GM21381 (cell line): ENCODE data around the gene KRTAP26-1.

Experiments used
- ATAC-seq: cut with Tn5 transposase; IDR thresholded peaks from one replicate; pipeline ENCODE4 v1.9.1; 2021; ENCODE audit warnings: mild to moderate bottlenecking, moderate library complexity; ENCODE audit not compliant: unreplicated experiment

KRTAP26-1 gene, protein sequence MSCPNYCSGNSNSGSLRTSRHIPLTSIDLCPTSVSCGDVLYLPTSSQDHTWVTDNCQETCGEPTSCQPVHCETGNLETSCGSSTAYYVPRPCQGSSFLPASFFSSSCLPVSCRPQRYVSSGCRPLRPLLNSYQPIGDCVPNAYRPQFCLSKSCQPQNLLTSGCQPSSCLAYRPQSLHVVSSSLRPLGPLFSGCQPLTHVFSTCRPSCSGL

DNA sequence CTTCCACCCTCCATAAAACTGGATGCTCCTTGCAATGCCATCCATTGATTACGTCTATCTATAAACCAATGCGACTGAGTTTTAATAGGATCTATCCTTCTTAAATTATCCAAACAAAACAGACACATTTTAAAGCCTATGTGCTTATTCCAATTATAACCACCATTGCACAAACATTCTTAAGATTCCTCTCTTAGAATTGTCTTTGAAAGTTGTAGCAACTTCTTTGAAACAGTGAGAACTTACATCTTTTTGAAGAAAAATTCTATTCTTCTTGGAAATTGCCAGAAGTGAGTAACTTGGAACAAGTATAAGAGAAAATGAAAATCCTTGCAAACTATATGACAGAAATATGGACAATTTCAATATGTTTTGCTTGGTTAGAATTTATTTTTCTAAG lies at the start of gene KRTAP26-1:
Gene KRTAP26-1 (minus strand): TSS at position 101 of the 400 bp plus-strand sequence. CDS start 280 bp downstream, outside the sequence.
- ATAC-seq: no peak

DNA sequence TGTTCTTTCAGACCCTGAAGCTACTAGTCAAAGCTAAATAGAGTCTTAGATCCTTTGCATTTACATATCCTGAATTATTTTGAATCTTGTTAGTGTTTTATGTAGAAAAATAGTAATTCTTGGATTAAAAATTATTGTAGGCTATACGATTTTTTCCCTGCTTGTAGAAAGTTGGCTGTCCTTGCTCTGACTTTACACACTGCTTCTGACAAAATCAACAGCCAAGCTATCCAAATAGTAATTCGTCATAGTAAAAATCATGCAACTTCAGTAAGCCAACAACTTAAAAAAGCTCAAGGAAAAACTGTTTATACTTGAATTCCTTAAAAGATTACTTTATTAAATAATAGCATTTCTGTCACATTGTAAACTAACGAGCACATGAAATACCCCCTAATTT lies 35.8 kb upstream of the KRTAP26-1 start:
- no peak for ATAC-seq

DNA sequence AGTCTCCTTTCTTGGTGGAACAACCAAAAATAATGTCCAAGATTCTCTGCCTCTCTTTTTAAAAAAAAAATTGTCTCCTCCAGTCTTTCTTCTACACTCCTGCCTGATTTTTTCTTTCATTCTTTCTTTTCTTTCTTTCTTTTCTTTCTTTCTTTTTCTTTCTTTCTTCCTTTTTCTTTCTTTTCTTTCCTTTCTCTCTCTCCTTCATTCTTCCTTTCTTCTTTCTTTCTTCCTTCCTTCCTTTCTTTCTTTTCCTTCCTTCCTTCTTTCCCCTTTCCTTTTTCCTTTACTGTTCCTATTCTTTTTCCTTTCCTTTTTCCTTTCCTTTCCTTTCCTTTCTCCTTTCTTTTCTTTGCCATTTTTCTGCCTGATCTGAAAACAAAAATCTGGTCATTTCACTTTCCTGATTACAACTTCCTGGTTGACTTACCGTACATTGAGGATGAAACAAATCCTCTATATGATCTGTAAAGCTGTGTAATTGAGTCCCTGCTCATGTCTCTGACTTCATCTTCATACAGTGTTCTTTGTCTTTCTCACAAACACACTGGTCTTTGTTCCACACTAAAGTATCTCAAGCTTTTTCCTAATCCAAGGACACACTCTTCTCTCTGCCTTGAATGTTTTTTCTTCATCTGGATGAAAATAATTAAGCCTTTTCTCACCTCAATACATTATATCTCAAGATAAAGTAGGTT lies 34.3 kb upstream of the KRTAP26-1 start:
- no peak for ATAC-seq

DNA sequence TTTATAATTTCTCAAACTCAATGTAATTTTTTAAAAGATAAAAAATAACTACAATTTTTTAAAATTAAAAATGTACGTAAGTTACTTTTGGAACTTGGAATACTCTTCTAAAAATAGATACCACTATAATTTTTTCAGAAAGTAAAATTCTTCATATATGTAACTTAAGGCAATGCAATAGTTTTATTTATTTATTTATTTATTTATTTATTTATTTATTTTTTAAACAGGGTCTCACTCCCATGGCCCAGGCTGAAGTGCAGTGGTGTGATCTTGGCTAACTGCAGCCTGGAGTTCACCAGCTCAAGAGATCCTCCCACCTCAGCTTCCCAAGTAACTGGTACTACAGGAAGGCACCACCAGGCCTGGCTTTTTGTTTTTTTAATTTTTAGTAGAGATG lies 31.4 kb upstream of the KRTAP26-1 start:
- no peak for ATAC-seq

DNA sequence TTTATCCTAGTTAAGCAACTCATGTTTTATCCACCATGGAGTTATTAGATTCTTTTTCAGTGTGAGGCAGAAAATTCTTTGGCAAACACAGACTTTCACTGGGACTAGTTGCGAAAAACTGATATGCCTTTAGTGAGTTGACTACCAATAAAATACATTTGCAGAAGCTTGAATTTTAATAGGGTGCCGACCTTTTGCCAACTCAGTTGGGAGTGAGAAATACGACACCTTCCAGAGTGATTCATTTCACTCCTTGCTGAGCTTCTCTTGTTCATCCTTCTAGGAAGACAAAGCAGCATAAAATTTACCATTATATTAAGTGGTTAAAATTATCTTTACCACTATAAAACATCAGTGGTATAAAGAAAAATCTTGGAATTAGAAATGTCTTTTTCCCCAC lies 29.5 kb upstream of the KRTAP26-1 start:
- ATAC-seq: no peak

DNA sequence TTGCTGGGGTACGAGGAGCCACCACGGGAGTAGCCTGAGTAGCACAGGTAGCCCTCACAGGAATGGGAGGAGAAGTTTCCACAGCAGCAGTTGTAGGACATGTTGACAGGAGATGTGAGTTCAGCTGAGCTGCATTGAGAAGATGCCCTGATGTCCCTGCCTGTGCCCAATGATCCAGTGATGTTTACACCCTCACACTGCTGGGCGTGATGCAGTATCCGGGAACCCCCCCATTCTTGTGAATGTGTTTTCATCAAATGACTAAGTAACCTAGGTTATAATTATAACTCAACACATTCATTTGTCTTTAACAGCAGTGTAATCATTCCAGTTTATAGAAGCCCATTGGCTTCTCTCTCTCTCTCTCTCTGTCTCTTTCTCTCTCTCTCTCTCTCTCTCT lies 28.4 kb upstream of the KRTAP26-1 start, which contains the start of gene KRTAP23-1:
Gene KRTAP23-1 (minus strand): TSS at position 101 of the 400 bp plus-strand sequence. CDS start 0 bp downstream, at position 101.
- no peak for ATAC-seq

DNA sequence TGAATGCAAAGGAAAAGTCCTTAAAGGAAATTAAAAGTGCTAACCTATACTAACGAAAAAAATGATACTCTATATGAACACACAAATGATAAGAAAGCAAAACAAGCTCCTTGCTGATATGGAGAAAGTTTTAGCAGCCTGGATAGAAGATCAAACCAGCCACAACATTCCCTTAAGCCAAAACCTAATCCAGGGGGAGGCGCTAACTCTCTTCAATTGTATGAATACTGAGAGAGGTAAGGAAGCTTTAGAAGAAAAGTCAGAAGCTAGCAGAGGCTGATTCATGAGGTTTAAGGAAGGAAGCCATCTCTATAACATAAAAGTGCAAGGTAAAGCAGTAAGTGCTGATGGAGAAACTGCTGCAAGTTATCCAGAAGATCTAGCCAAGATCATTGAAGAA lies 24.9 kb upstream of the KRTAP26-1 start:
- ATAC-seq: no peak

DNA sequence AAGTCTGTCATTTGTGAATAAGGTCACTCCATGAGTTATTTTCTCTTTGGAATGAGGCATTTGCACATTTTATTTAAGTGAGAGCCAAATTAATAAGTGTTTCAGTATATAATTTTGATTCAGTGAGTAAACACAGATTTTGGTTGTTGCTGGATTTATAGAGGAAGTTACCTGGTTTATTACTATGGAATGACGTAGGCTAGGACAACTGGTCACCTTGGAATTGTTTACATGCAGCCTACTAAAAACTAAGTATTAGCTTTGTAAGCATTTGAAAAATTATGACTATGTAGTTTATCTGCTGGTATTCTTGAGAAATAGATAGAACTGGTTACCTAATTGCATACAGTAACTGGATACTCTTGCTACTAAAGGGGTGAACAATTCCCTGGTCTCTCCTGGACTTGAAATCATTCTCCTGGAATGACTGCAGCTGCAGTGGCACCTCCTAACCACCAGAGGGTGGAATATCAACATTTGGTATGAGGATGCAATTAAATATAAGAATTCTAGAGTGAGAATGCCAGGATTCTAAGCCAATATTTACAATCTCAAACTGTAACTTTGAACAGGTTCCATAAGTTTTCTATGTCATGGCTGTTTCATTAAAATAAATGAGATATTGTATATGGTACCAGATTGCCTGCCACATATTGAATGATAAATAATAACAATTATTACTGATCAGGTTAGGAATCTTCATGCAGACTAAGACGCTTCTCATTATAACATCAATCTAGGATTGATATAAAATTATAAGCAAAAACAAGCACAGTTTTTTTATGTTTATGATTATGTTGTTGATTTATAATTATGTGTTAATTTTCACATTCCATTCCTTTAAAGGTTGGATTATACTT lies 20.8 kb upstream of the KRTAP26-1 start:
- ATAC-seq: no peak

DNA sequence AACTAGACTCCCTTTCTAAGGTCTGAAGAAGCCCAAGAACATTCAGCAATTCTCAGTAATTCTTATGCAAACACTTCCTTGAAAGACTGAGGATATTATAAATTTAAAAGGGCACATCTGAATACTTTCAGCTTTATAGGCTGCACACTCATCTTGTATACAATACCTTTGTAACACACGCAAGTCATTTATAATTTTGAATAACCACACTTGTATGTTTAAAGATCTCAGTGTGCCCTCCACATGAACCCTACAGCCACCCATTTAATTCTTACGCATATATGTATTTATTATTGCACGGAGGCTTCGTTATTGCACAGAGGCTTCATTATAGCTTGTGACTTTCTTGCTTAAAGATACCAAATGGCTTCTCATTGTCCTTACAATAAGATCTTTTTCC lies 18.6 kb upstream of the KRTAP26-1 start:
- ATAC-seq: no peak

DNA sequence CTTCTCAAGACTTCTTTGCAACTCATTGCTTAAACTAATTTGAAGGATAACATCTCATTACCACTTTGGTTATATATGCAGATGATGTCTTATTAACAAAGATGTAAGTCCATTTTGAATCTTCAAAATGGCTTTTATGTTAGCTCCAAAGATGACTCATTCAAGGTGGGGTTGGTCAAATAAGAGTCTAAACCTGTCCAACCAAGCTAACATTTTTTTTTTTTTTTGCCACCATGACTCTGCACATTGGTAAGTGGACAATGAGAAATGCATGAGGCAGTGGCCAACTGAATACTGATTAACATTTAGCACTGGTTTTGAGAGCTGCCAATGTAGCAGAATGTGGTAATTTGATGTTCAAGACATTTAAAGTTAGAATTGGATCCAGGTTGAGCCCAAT lies 17.7 kb upstream of the KRTAP26-1 start:
- ATAC-seq: no peak

DNA sequence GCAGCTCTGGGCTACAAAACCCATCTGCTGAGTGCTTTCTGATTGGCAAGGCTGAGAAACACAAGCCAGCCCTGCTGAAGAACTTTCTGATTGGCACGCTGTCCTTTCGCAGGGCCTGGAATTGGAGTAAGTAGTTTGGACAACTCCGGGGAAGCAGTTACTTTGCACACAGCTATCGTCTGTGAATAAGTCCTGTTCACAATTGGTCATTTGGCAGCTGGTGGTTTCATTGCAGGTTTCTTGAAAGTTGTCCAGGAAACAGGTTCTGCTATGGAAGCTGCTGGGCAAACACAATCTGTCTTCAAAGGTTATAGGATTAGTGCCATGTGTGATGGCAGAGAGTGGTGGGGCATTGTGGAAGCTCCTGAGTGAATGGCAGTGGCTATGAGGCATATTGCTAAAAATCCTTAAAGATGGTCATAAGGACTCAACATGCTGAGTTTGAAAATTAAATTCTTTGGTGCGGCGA lies 17.2 kb upstream of the KRTAP26-1 start, which contains the start of gene KRTAP27-1:
Gene KRTAP27-1 (minus strand): TSS at position 419 of the 469 bp plus-strand sequence. CDS start 26 bp downstream, at position 393.
- ATAC-seq: no peak

DNA sequence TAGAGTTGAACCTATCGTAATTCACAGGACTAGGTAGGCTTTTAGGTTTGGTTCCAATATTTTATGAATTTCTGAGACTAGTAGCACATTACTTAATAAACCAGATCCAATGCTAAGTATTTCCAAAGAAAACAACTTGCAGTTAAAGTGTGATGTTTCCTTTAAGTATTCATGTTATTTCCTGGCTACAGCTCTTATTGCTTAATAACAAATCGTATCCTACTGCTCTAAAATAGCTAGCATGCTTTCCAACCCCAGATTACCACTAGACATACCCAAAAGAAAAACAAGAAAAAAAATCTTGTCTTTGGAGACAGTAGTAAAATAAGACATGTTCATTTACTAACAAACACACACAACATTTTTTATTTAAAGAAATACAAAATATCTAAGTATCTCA lies 16.5 kb upstream of the KRTAP26-1 start:
- ATAC-seq: no peak

DNA sequence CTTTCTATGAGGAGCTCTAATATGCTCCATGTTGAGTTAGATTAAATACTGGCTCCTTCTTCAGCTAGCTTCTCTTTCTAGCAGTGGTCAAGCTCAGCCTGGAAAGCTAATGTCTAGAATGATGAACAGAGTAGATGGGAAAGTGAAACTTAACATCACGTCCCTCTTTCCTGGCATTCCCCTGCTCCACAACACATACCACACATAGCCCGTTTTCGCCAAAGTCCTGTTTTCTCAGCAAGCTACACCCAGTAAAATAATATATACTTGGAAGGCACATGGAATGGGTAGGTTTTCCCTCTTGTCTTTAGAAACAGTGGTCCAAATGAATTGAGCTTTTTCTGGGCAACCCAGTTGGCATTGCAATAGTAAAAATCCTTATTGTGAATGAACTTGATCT lies 13.6 kb upstream of the KRTAP26-1 start:
- ATAC-seq: no peak

DNA sequence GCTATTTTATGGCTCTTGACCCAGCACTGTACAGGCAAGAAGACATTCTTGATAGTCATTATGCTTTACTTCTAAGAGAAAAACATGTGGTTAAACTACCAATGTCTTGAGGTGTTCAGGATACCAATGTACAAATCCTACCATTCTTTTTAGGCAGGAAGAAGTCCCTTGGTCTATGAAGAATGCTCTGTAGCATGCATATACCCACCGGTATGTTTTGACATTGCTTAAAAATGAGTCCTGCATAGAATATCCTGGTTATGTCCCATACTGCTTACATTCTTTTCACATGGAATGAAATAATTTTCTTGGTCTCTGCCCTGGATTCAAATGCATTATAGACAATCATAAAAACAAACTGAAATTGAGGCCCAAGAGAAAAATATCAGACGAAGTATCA lies 12.6 kb upstream of the KRTAP26-1 start:
- no peak for ATAC-seq

DNA sequence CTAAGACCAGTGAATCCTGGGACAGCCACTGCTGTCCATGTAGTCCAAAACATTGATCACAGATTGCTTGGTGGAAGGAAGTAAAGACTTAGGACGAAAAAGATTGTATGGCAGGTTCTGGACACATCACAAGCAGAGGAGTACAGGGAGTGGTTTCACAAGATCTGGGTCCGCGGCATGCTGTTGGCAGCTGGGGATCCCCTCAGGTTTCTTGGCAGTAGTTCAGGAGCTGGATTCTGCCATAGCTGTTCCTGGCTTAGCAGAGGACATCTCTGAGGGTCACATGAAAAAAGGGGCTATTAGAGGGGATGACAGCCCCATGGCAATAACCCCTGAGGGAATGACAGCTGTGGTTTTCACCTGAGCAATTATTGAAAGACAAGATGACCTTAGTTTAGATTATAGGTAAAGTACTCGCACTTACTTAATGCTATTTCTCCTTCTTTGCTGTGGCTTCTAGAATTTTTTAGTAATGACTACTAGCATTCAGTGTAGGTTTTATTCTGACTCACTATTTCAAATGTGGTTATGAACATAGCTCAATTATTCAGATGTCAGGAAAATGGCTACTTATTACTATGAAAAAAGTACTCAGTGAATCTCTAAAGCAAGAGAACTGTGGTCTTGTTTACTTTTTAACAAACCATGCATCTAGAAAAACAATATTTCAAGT lies 9.2 kb upstream of the KRTAP26-1 start:
- ATAC-seq: no peak

DNA sequence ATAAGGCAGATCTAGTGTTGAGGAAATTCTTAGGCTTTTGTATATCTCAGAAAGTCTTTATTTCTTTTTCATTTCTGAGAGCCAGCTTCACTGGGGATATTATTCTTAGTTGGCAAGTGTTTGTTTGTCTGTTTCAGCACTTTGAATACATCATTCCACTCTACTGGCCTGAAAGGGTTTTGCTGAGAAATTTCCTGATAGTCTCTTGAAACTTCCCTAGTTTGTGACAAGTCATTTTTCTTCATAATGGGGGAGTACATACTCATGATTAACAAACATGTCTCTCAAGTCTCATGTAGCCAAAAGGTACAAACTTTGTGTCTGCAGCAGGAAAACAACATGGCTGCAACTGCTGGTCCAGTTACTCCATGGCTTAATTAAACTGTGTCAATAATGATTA lies 6.3 kb upstream of the KRTAP26-1 start:
- no peak for ATAC-seq

DNA sequence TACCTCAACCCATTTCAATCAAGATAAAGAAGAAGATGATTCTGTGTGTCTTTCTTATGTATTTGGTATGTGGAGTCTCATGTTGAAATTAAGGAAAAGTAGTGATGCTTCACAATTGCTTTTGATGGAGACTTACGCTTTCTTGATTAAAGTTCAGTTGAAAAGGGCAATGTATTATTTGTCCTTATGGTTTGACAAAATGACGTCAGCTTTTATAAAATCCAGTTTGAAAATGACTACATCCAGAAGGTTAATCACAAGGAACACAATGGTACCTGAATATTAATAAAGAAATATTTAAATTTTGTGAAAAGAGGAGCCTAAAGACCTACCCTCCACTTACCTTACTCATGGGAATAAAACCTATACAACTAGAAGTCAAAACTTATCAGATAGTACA lies 4.4 kb downstream of the KRTAP26-1 start:
- no peak for ATAC-seq

DNA sequence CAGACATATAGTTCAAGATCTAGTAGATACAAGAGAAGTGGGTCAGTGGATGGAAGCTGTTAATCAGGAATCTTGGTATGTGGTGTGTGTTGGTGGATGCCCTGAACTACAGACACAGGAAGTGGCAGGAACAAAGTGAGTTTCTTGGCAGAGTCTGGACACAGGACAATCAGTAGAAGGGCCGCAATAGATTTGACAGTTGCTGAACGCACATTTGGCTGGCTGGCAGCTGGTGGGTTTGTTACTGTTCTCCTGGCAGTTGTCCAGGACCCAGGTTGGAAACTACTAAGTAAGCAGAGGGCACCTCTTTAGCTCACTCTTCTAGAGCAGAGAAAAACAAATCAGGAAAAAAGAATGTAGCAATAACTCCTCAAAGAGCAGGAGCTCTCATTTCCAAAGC lies 13.2 kb downstream of the KRTAP26-1 start:
- ATAC-seq: no peak

DNA sequence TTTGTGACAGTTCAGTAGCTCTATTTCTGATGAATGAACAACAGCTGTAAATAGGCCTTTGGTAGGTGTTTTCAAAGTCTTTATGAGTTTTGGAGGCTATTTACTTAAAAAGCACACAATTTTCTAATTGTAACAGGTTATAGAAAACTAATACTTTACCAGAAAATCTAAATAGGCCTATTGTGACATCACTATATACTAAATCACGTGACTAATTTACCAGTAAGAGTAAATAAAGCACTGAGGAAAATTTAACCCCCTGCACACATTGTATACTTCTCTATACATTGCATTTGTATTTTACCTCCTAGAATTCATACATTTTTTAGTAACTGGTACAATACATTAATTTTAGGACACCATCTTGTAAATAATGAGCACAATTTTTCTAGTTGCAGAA lies 15.0 kb downstream of the KRTAP26-1 start:
- ATAC-seq: no peak

DNA sequence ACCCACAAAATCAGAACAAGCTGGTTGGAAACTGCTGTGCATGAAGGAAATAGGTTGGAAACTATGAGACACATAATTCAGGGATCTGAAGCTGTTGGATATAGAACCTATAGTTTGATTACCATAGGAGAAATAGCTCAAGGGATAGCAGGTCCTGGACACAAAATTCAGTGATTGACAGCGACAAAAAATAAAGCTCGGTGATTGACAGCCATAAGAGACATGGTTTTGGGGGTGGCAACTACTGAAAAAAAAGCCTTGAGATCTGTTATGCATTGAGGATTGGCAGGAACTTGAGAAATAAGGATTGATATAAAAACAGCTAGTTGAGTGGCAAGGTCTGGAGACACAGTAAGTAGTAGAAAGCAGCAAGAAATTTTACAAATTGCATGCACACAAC lies 30.9 kb downstream of the KRTAP26-1 start, which contains the start of gene KRTAP25-1:
Gene KRTAP25-1 (minus strand): TSS at position 300 of the 400 bp plus-strand sequence. CDS start 24 bp downstream, at position 276.
- ATAC-seq: no peak

DNA sequence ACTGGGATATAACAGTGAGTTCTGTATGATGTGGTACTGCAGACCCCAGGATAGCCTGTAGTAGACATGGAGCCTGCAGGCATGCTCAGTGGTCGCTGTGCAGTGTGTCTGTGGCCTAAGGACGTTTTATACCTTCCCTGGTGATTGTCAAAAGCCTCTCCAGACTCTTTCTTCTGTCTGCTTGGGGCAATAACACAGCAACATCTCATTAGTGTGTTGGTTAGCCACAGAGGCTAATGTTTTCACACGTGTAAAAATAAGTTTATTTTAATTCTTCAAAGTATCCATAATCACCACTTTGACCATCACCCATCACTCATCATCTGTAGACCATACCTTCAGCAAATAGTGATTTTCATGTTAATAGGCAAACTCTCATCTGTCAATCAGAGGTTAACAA lies 37.3 kb downstream of the KRTAP26-1 start, which contains the start of gene KRTAP24-1:
Gene KRTAP24-1 (minus strand): TSS at position 101 of the 400 bp plus-strand sequence. CDS start 18 bp downstream, at position 83.
- ATAC-seq: no peak
